ENCODE data around the gene RRP15. TPM values are rescaled to one million over a fixed set of nuclear protein-coding genes. Genes with fewer than 3 reads are reported as not detected.

RRP15 gene
- total and polyA plus RNA-seq, 2 of the 13 experiments (the other 11 are each of a cell fraction or from before 2014, with no cell fraction given) = 2.1 to 37.5 TPM

DNA sequence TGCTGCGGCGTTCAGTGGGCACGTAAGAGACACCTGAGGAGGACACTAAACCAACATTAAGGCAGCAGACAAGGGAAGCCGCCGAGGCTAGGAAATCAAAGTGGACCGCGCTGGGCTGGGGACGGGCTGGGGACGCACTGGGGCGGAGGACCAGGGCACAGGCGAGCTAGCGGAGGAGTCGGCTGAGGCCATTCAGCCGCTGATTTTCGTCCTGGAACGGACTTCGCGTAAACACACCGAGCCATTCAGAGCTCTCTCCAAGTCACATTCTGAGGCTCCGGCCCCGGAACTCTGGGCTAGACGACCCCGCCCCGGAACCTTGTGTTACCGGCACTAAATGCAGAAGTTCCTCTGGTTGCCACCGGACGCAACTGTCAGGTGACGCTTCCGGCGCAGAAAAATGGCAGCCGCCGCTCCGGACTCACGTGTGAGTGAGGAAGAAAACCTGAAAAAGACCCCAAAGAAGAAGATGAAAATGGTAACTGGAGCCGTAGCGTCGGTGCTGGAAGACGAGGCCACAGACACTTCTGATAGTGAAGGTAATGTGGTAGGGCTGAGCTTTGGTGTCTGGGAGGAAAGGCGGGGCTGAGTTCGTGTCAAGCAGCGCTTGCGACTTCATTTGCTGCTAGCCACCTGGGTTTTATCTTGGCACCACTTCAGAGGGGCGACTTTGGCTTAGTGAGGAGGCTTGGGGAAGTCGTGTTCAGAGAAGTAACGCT is at the start of gene RRP15 (continued):
- TF ChIP-seq, protein P1, sequence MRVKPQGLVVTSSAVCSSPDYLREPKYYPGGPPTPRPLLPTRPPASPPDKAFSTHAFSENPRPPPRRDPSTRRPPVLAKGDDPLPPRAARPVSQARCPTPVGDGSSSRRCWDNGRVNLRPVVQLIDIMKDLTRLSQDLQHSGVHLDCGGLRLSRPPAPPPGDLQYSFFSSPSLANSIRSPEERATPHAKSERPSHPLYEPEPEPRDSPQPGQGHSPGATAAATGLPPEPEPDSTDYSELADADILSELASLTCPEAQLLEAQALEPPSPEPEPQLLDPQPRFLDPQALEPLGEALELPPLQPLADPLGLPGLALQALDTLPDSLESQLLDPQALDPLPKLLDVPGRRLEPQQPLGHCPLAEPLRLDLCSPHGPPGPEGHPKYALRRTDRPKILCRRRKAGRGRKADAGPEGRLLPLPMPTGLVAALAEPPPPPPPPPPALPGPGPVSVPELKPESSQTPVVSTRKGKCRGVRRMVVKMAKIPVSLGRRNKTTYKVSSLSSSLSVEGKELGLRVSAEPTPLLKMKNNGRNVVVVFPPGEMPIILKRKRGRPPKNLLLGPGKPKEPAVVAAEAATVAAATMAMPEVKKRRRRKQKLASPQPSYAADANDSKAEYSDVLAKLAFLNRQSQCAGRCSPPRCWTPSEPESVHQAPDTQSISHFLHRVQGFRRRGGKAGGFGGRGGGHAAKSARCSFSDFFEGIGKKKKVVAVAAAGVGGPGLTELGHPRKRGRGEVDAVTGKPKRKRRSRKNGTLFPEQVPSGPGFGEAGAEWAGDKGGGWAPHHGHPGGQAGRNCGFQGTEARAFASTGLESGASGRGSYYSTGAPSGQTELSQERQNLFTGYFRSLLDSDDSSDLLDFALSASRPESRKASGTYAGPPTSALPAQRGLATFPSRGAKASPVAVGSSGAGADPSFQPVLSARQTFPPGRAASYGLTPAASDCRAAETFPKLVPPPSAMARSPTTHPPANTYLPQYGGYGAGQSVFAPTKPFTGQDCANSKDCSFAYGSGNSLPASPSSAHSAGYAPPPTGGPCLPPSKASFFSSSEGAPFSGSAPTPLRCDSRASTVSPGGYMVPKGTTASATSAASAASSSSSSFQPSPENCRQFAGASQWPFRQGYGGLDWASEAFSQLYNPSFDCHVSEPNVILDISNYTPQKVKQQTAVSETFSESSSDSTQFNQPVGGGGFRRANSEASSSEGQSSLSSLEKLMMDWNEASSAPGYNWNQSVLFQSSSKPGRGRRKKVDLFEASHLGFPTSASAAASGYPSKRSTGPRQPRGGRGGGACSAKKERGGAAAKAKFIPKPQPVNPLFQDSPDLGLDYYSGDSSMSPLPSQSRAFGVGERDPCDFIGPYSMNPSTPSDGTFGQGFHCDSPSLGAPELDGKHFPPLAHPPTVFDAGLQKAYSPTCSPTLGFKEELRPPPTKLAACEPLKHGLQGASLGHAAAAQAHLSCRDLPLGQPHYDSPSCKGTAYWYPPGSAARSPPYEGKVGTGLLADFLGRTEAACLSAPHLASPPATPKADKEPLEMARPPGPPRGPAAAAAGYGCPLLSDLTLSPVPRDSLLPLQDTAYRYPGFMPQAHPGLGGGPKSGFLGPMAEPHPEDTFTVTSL (CRISPR knock-in tag; IDR thresholded peaks at IDR 0.05; ENCODE audit: borderline replicate concordance) = 0 out of 2 replicates have a peak, but pooled peaks have one; percentile 12
- TF ChIP-seq NBN (conservative IDR thresholded peaks at IDR 0.05) (no peak), ZNF878 (CRISPR knock-in tag; IDR thresholded peaks at IDR 0.05) (peak; percentile 69; the same call in 1 of the 2 replicates), CC2D1A (CRISPR knock-in tag; IDR thresholded peaks at IDR 0.05) (no peak), NR2F6 (IDR thresholded peaks at IDR 0.05) (no peak), NR2F6 (CRISPR knock-in tag; IDR thresholded peaks at IDR 0.05) (no peak; the same call in 1 of the 2 replicates), BRCA1 (CRISPR knock-in tag; IDR thresholded peaks at IDR 0.05) (0 out of 2 replicates have a peak, but pooled peaks have one; percentile 52), SRY (CRISPR knock-in tag; IDR thresholded peaks at IDR 0.05) (peak; percentile 64), SP2 (CRISPR knock-in tag; IDR thresholded peaks at IDR 0.05) (no peak), HCFC1 (IDR thresholded peaks at IDR 0.05; ENCODE audit: low read depth, low read length) (peak; percentile 75), FIP1L1 (IDR thresholded peaks at IDR 0.05; ENCODE audit: borderline replicate concordance, insufficient read depth, low read depth, low read length) (no peak), YY1 (IDR thresholded peaks at IDR 0.05; ENCODE audit: insufficient read depth, insufficient replicate concordance, low read depth, low read length) (peak; percentile 98), ZNF530 (CRISPR knock-in tag; IDR thresholded peaks at IDR 0.05; ENCODE audit: low read depth) (no peak)
- TF ChIP-seq, protein P2, sequence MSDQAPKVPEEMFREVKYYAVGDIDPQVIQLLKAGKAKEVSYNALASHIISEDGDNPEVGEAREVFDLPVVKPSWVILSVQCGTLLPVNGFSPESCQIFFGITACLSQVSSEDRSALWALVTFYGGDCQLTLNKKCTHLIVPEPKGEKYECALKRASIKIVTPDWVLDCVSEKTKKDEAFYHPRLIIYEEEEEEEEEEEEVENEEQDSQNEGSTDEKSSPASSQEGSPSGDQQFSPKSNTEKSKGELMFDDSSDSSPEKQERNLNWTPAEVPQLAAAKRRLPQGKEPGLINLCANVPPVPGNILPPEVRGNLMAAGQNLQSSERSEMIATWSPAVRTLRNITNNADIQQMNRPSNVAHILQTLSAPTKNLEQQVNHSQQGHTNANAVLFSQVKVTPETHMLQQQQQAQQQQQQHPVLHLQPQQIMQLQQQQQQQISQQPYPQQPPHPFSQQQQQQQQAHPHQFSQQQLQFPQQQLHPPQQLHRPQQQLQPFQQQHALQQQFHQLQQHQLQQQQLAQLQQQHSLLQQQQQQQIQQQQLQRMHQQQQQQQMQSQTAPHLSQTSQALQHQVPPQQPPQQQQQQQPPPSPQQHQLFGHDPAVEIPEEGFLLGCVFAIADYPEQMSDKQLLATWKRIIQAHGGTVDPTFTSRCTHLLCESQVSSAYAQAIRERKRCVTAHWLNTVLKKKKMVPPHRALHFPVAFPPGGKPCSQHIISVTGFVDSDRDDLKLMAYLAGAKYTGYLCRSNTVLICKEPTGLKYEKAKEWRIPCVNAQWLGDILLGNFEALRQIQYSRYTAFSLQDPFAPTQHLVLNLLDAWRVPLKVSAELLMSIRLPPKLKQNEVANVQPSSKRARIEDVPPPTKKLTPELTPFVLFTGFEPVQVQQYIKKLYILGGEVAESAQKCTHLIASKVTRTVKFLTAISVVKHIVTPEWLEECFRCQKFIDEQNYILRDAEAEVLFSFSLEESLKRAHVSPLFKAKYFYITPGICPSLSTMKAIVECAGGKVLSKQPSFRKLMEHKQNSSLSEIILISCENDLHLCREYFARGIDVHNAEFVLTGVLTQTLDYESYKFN (CRISPR knock-in tag; conservative IDR thresholded peaks at IDR 0.05) = no peak; the same call in 1 of the 2 replicates
- TF ChIP-seq, protein P3, sequence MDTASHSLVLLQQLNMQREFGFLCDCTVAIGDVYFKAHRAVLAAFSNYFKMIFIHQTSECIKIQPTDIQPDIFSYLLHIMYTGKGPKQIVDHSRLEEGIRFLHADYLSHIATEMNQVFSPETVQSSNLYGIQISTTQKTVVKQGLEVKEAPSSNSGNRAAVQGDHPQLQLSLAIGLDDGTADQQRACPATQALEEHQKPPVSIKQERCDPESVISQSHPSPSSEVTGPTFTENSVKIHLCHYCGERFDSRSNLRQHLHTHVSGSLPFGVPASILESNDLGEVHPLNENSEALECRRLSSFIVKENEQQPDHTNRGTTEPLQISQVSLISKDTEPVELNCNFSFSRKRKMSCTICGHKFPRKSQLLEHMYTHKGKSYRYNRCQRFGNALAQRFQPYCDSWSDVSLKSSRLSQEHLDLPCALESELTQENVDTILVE (CRISPR knock-in tag; IDR thresholded peaks at IDR 0.05) = peak; percentile 89
- TF ChIP-seq, protein P4, sequence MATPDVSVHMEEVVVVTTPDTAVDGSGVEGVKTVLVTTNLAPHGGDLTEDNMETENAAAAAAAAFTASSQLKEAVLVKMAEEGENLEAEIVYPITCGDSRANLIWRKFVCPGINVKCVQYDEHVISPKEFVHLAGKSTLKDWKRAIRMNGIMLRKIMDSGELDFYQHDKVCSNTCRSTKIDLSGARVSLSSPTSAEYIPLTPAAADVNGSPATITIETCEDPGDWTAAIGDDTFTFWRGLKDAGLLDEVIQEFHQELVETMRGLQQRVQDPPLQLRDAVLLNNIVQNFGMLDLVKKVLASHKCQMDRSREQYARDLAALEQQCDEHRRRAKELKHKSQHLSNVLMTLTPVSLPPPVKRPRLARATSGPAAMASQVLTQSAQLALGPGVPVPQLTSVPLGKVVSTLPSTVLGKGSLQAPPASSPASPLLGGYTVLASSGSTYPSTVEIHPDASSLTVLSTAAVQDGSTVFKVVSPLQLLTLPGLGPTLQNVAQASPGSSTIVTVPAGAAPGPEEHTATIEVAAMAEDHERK (CRISPR knock-in tag; IDR thresholded peaks at IDR 0.05; ENCODE audit: low read depth) = 0 out of 2 replicates have a peak, but pooled peaks have one; percentile 20

Measured in HepG2 (cell line).